Mesendoderm (in vitro differentiated cells): Measurements from ENCODE around the gene STAT5A.

Source experiments
- DNase-seq: peaks from one replicate; pipeline ENCODE4 v3.0.0; 2013
- H2AK5ac ChIP-seq: 2 replicates; pipeline ENCODE4 v1.6.1; 2013; ENCODE audit warnings: low read length, inconsistent platforms
- H2BK120ac ChIP-seq: 2 replicates; pipeline ENCODE4 v1.6.1; 2013; ENCODE audit warnings: low read depth, mild to moderate bottlenecking, low read length, moderate library complexity, mixed read lengths
- H2BK15ac ChIP-seq: replicated peaks from 2 replicates; pipeline ENCODE4 v1.6.1; 2013; ENCODE audit warnings: low read depth, mild to moderate bottlenecking, moderate library complexity
- H2BK5ac ChIP-seq: 2 replicates; pipeline ENCODE4 v1.6.1; 2013; ENCODE audit warnings: low read length, inconsistent platforms
- H3K18ac ChIP-seq: 2 replicates; pipeline ENCODE4 v1.6.1; 2013; ENCODE audit warnings: mild to moderate bottlenecking, low read length, mixed read lengths
- H3K23ac ChIP-seq: one replicate; pipeline ENCODE4 v1.6.1; 2013; ENCODE audit warnings: low read length
- H3K27ac ChIP-seq: 2 replicates; pipeline ENCODE4 v1.5.1; 2013; ENCODE audit warnings: low read depth, mild to moderate bottlenecking, inconsistent platforms, low read length, moderate library complexity
- H3K27me3 ChIP-seq: 2 replicates; pipeline ENCODE4 v1.6.1; 2013; ENCODE audit warnings: low read length, control low read depth, mild to moderate bottlenecking, inconsistent platforms; ENCODE audit not compliant: insufficient read depth, poor library complexity
- H3K36me3 ChIP-seq: 2 replicates; pipeline ENCODE4 v1.6.1; 2013; ENCODE audit warnings: low read length, inconsistent platforms; ENCODE audit not compliant: control insufficient read depth, insufficient read depth
- H3K4ac ChIP-seq: one replicate; pipeline ENCODE4 v1.6.1; 2013; ENCODE audit warnings: low read depth, mild to moderate bottlenecking, low read length, moderate library complexity
- H3K4me1 ChIP-seq: 2 replicates; pipeline ENCODE4 v1.6.1; 2013; ENCODE audit warnings: low read depth, low read length, inconsistent platforms; ENCODE audit not compliant: control insufficient read depth
- H3K4me2 ChIP-seq: 2 replicates; pipeline ENCODE4 v1.6.1; 2013; ENCODE audit warnings: low read length
- H3K4me3 ChIP-seq: 2 replicates; pipeline ENCODE4 v1.5.1; 2013; ENCODE audit warnings: mild to moderate bottlenecking, low read length
- H3K56ac ChIP-seq: one replicate; pipeline ENCODE4 v1.6.1; 2013; ENCODE audit warnings: low read length
- H3K79me1 ChIP-seq: 2 replicates; pipeline ENCODE4 v1.6.1; 2013; ENCODE audit warnings: low read length, inconsistent platforms
- H3K79me2 ChIP-seq: 2 replicates; pipeline ENCODE4 v1.6.1; 2013; ENCODE audit warnings: mild to moderate bottlenecking, low read length; ENCODE audit not compliant: control insufficient read depth, insufficient read depth
- H3K9ac ChIP-seq: 2 replicates; pipeline ENCODE4 v1.6.1; 2013; ENCODE audit warnings: low read length, inconsistent platforms
- H4K5ac ChIP-seq: one replicate; pipeline ENCODE4 v1.6.1; 2013; ENCODE audit warnings: low read length
- H4K8ac ChIP-seq: one replicate; pipeline ENCODE4 v1.6.1; 2013; ENCODE audit warnings: low read depth, mild to moderate bottlenecking, control low read depth, low read length, moderate library complexity
- WGBS: extraction: QIAGEN DNeasy Blood & Tissue Kit; methylation state at CpG from one replicate; pipeline ENCODE4 v1.1.7; 2013; ENCODE audit warnings: low lambda C conversion rate, missing lambda C conversion rate; ENCODE audit not compliant: insufficient coverage; ENCODE audit errors: extremely low coverage; 5-methylcytosine and 5-hydroxymethylcytosine counted together

The STAT5A gene

DNA sequence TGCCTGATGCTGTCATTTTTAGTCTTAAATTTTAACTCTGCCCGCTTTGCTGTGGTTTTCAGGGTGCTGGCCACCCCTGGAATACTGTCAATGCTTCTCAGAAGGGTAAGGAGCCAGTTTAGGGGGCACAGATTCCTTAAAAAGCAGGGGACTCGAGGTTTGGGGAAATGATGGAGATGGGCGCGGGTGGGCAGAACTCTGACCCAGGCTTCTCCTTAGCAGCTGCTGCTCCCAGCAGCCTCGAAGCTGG is 23.7 kb downstream of the STAT5A start:
- no peak overlapping the region for H3K27ac ChIP-seq

DNA sequence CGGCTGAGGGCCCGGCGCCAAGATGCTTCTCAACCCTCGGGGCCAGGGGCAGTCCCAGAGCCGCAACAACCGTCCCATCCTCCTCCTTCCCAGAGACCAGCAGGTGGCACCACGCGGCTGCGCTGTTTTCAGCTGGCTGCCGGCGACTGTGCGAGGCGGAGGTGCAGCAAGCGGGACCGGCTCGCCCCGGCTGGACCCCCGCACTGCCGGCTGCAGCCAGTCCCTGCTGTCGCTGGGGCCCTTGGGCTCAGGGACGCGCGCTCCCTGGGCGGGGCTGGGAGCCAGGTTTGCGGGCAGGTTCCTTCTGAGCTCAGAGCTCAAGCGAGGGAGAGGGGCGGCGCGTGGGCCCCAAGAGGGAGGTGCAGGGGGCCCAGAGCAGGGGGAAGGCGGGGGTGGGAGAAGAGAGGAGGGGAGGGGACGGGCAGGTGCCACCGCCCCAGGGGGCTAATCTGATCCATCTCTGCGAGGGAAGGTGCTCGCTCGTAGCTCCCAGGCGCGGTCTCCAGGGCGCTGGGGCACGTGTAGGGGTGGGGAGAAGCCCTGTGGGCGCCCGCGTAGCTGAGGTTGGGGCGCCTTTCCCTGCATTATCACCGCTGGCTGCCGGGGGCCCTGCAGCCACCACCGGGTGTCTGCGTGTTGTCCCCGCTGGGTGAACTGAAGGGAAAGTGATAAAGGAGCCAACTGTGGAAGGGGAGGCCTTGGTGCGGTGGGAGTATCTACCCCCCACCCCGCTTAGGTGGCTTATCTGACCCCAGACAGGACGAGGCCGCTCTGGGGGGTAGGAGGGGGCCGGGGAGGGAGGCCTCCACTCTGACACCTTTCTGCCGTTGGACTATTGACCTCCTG is 24.2 kb downstream of the STAT5A start:
- H3K27me3 ChIP-seq, result no peaks in the 10 kb centered on the region
- H3K4me2 ChIP-seq, result peak overlapping the region; percentile 38
- H3K18ac ChIP-seq, result no peak overlapping the region
- H3K23ac ChIP-seq, result no peak overlapping the region
- H3K4ac ChIP-seq, result no peak overlapping the region
- H3K27ac ChIP-seq, result no peak overlapping the region
- H2BK15ac ChIP-seq, result no peak overlapping the region
- no peaks in the 10 kb centered on the region for H3K79me2 ChIP-seq
- WGBS, result no CpG with 5 or more reads among the region's 54 CpGs
- H4K8ac ChIP-seq, result no peak overlapping the region
- H3K4me3 ChIP-seq, result no peak overlapping the region
- peaks cover 2% of the 10 kb centered on the region for H3K36me3 ChIP-seq
- H3K79me1 ChIP-seq, result no peaks in the 10 kb centered on the region
- peak; percentile 92 for DNase-seq
- H3K9ac ChIP-seq, result peak overlapping the region; percentile 51
- no peak overlapping the region for H2BK120ac ChIP-seq
- peak overlapping the region; percentile 70 for H3K56ac ChIP-seq
- no peak overlapping the region for H2BK5ac ChIP-seq
- H3K4me1 ChIP-seq, result peaks cover 6% of the 10 kb centered on the region
- no peak overlapping the region for H2AK5ac ChIP-seq
- H4K5ac ChIP-seq, result no peak overlapping the region

More for the DNA sequence above, 23.7 kb downstream of the STAT5A start:
- Histone ChIP-seq H3K9ac (no peak overlapping the region), H2BK120ac (no peak overlapping the region), H4K5ac (no peak overlapping the region), H3K4me1 (peaks cover 6% of the 10 kb centered on the region), H3K36me3 (peaks cover 2% of the 10 kb centered on the region), H4K8ac (no peak overlapping the region), H2BK5ac (no peak overlapping the region), H3K4me3 (no peak overlapping the region), H2AK5ac (no peak overlapping the region), H2BK15ac (no peak overlapping the region), H3K23ac (no peak overlapping the region), H3K56ac (peak overlapping the region; percentile 1), H3K79me2 (no peaks in the 10 kb centered on the region), H3K4ac (no peak overlapping the region), H3K18ac (no peak overlapping the region), H3K79me1 (no peaks in the 10 kb centered on the region), H3K27me3 (no peaks in the 10 kb centered on the region), H3K4me2 (no peak overlapping the region)
- no CpG with 5 or more reads among the region's 5 CpGs for WGBS
- DNase-seq, result no peak

DNA sequence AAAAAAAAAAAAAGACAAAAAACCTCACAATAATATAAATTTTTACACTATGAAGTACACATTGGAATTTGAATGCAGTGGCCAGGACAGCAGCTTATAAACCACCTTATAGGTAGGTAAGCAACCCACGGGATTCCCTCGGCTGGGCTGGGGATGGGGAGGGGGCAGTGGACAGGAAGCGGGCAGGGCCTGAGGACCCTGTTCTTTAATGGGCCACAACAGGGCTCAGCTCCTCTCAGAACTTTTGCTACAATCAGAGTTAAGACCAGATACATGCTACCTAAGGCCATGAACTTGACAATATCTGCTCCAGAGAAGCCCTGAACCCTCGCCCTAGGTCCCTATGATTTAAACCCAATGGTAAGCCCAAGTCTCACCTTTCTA is 25.1 kb downstream of the STAT5A start:
- no peak overlapping the region for H3K9ac ChIP-seq
- no peak overlapping the region for H3K27ac ChIP-seq
- H4K5ac ChIP-seq, result no peak overlapping the region
- H3K4ac ChIP-seq, result no peak overlapping the region
- no peak overlapping the region for H3K4me2 ChIP-seq
- H3K23ac ChIP-seq, result no peak overlapping the region
- WGBS, result no CpG with 5 or more reads among the region's 4 CpGs
- no peaks in the 10 kb centered on the region for H3K79me2 ChIP-seq
- no peaks in the 10 kb centered on the region for H3K27me3 ChIP-seq
- H3K4me3 ChIP-seq, result no peak overlapping the region
- no peak overlapping the region for H2BK5ac ChIP-seq
- H3K36me3 ChIP-seq, result peaks cover 2% of the 10 kb centered on the region
- no peak overlapping the region for H3K56ac ChIP-seq
- H3K79me1 ChIP-seq, result no peaks in the 10 kb centered on the region
- no peak overlapping the region for H3K18ac ChIP-seq
- no peak overlapping the region for H2BK15ac ChIP-seq
- peaks cover 6% of the 10 kb centered on the region for H3K4me1 ChIP-seq
- no peak overlapping the region for H2BK120ac ChIP-seq
- no peak overlapping the region for H2AK5ac ChIP-seq
- DNase-seq, result peak; percentile 19
- H4K8ac ChIP-seq, result no peak overlapping the region

DNA sequence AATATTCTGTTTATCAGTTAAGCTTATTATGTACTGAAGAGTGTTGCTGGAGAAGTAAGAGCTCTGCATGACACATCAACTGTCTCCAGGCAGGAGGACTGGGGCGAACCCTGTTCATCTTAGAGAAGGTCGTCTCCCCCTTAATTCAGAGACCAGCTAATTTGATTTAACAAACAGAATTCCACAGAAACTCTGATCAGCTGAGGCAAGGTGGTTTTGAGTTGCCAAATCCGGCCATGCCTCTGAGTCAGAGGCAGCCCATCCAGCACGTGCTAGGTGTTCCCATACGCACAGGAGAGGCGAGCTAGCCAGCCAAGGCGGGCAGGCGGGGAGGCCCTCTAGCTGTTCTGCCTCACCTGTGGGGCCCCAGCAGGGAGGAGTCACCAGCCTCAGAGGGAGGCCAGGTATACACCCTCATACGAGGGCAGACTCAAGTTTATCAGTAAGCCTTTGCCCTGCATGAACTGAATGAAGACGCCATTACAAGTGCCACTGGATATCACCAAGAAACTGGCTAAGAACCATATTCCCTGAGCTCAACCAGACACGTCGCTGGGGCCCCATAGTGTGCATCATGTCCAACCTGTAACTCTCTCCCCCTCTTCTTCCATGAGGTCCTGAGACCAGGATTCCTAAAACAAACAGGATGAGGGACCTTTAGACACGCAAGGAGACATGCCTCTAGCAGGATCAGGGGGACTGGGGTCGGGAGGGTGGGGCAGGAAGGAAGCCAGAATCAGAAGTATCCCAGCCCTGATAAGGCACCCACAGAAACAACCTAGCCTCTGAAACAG is 25.7 kb downstream of the STAT5A start:
- H3K79me2 ChIP-seq, result no peaks in the 10 kb centered on the region
- no peaks in the 10 kb centered on the region for H3K79me1 ChIP-seq
- H3K36me3 ChIP-seq, result peaks cover 2% of the 10 kb centered on the region
- H3K23ac ChIP-seq, result no peak overlapping the region
- no peak overlapping the region for H2BK15ac ChIP-seq
- no peak overlapping the region for H3K4me2 ChIP-seq
- no peak overlapping the region for H3K56ac ChIP-seq
- H3K4me3 ChIP-seq, result no peak overlapping the region
- H2BK5ac ChIP-seq, result no peak overlapping the region
- H2BK120ac ChIP-seq, result no peak overlapping the region
- H3K4ac ChIP-seq, result no peak overlapping the region
- H4K8ac ChIP-seq, result no peak overlapping the region
- H3K27ac ChIP-seq, result no peak overlapping the region
- no peak for DNase-seq
- no peak overlapping the region for H3K18ac ChIP-seq
- no CpG with 5 or more reads among the region's 14 CpGs for WGBS
- H4K5ac ChIP-seq, result no peak overlapping the region
- H3K9ac ChIP-seq, result no peak overlapping the region
- H2AK5ac ChIP-seq, result no peak overlapping the region
- no peaks in the 10 kb centered on the region for H3K27me3 ChIP-seq
- peaks cover 6% of the 10 kb centered on the region for H3K4me1 ChIP-seq

DNA sequence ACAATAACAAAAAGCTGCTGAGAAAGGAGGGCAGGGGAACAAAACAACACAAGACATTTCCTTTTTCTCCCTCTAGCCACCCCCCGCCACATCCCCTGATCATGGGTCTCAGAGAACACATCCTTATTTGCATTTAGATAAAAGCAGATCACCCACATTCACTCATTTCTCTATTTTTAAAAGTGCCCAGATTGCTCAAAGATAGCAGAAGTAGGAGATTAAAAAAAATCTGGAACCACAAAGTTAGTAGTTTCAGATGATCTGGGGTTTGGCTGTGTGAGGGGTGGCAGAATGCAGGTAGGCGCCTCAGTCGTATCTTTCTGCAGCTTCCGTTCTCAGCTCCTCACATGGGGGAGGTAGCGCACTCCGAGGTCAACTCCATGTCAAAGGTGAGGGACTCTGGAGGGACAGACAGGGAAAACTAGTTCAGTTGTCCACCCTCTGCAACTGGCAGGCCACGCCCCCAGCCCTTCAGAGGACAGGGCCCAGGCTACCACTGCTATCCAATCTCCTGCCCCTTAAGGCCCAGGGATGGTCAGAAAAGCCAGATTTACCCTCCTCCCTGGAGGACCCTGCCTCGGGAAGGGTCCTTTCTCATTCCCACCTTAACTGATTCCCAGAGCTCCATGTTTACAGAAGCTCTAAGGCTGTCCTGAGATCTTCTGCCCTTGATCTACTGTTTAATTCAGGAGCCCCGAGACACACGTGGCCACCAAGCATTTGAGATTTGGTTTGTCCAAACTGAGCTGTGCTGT is 27.3 kb downstream of the STAT5A start:
- H3K27me3 ChIP-seq, result no peaks in the 10 kb centered on the region
- no peak overlapping the region for H3K18ac ChIP-seq
- WGBS, result no CpG with 5 or more reads among the region's 10 CpGs
- no peak for DNase-seq
- H2BK15ac ChIP-seq, result no peak overlapping the region
- no peak overlapping the region for H2BK120ac ChIP-seq
- no peak overlapping the region for H3K4me2 ChIP-seq
- no peak overlapping the region for H3K56ac ChIP-seq
- H3K9ac ChIP-seq, result no peak overlapping the region
- peaks cover 2% of the 10 kb centered on the region for H3K36me3 ChIP-seq
- no peak overlapping the region for H3K4ac ChIP-seq
- no peak overlapping the region for H3K27ac ChIP-seq
- no peak overlapping the region for H3K4me3 ChIP-seq
- H2BK5ac ChIP-seq, result no peak overlapping the region
- no peak overlapping the region for H4K8ac ChIP-seq
- no peak overlapping the region for H4K5ac ChIP-seq
- H3K79me1 ChIP-seq, result no peaks in the 10 kb centered on the region
- H2AK5ac ChIP-seq, result no peak overlapping the region
- peaks cover 10% of the 10 kb centered on the region for H3K4me1 ChIP-seq
- H3K79me2 ChIP-seq, result no peaks in the 10 kb centered on the region
- no peak overlapping the region for H3K23ac ChIP-seq
